GM12872 (cell line): ENCODE results near the gene LYPD4.

Source experiments
- CTCF ChIP-seq: IDR thresholded peaks from 3 replicates; pipeline ENCODE4 v1.5.1; 2011; ENCODE audit warnings: low read depth, mild to moderate bottlenecking, low read length, moderate library complexity; ENCODE audit not compliant: insufficient read depth

LYPD4 gene

GRCh38 chr19:41862445-41862986, 18.0 kb upstream of the LYPD4 start:
- no peak for TF ChIP-seq CTCF

- no peak for TF ChIP-seq CTCF
Observed at GRCh38 chr19:41861846-41862245, 17.4 kb upstream of the LYPD4 start.

GRCh38 chr19:41861116-41861768, 16.8 kb upstream of the LYPD4 start:
- no peak for TF ChIP-seq CTCF

GRCh38 chr19:41860419-41861115, 16.1 kb upstream of the LYPD4 start:
- no peak for TF ChIP-seq CTCF

GRCh38 chr19:41859618-41860418, 15.3 kb upstream of the LYPD4 start, which contains the start of gene RPS19:
Gene RPS19 (plus strand): TSS chr19:41860255. CDS start chr19:41860775, 520 bp downstream.
- TF ChIP-seq CTCF, result peak; percentile 63

GRCh38 chr19:41859213-41859617, 14.7 kb upstream of the LYPD4 start:
- no peak; the same call in 2 of the 3 replicates for TF ChIP-seq CTCF

GRCh38 chr19:41853768-41854167, 9.3 kb upstream of the LYPD4 start:
- TF ChIP-seq CTCF, result no peak
